Stimulated activated naive B cell treated with anti-CD40 and anti-IgM and Interleukin-4, amounts not matched to agents 10 μg/mL and 1 μg/mL and 100 μg/mL, for 72 hours (primary cell): ENCODE measurements around the gene ILK.

Experiments
- ATAC-seq, 2 donors: fragments of 150-1000 bp; cut with Tn5 transposase; replicated peaks; 2 replicates each; pipeline ENCODE4 v1.10.0; 2021; ENCODE audit warnings: moderate library complexity in 1 of 2
- DNase-seq: peaks from one replicate; pipeline ENCODE4 v3.0.0; 2021
- H3K27ac Mint-ChIP-seq: one replicate; pipeline ENCODE4 v1.8.0; 2022; ENCODE audit warnings: mild to moderate bottlenecking, mixed read lengths
- H3K27me3 Mint-ChIP-seq, 2 donors: one replicate each; pipeline ENCODE4 v1.8.0; 2022; ENCODE audit warnings: mixed read lengths in 2 of 2
- H3K36me3 Mint-ChIP-seq, 2 donors: one replicate each; pipeline ENCODE4 v1.8.0; 2022; ENCODE audit warnings: mixed read lengths in 2 of 2, mild to moderate bottlenecking in 1 of 2
- H3K4me1 Mint-ChIP-seq, 2 donors: one replicate each; pipeline ENCODE4 v1.8.0; 2022; ENCODE audit warnings: mixed read lengths in 2 of 2, mild to moderate bottlenecking in 1 of 2
- H3K4me3 Mint-ChIP-seq, 2 donors: one replicate each; pipeline ENCODE4 v1.8.0; 2022; ENCODE audit warnings: mild to moderate bottlenecking in 2 of 2, mixed read lengths in 2 of 2, moderate library complexity in 1 of 2
- H3K9me3 Mint-ChIP-seq, 2 donors: one replicate each; pipeline ENCODE4 v1.8.0; 2022; ENCODE audit warnings: mixed read lengths in 2 of 2, mild to moderate bottlenecking in 1 of 2

Gene ILK

GRCh38 chr11:6603287-6604080 is at the start of gene ILK, which contains the start of gene RRP8:
Gene ILK (plus strand): TSS chr11:6603774. CDS start chr11:6604272, 498 bp downstream.
Gene RRP8 (minus strand): TSS chr11:6603616. CDS start chr11:6603502, 114 bp downstream.
- DNase-seq: peak; percentile 82
- Mint-ChIP-seq H3K4me1 (peaks cover 10 to 33% of the 10 kb centered on the region in 2 donors), H3K27ac (no peak within 1 kb of the TSS), H3K4me3 (no peak within 1 kb of the TSS), H3K36me3 (peaks cover 18 to 38% of the 10 kb centered on the region in 2 donors), H3K27me3 (no peaks in the 10 kb centered on the region), H3K9me3 (no peaks in the 10 kb centered on the region)
- peak; percentile 79 to 85 for ATAC-seq

- no peaks in the 10 kb centered on the region for H3K9me3 Mint-ChIP-seq
- DNase-seq: no peak
- H3K4me3 Mint-ChIP-seq: no peak overlapping the region
- no peaks in the 10 kb centered on the region for H3K4me1 Mint-ChIP-seq
- H3K27ac Mint-ChIP-seq: no peak overlapping the region
- H3K27me3 Mint-ChIP-seq: no peaks in the 10 kb centered on the region
- ATAC-seq: no peak
- H3K36me3 Mint-ChIP-seq: peaks cover 18 to 19% of the 10 kb centered on the region in 2 donors
Observed at GRCh38 chr11:6554828-6555706, 48.5 kb upstream of the ILK start.

- no peaks in the 10 kb centered on the region for H3K9me3 Mint-ChIP-seq
- ATAC-seq: no peak
- no peak for DNase-seq
- no peak overlapping the region for H3K4me3 Mint-ChIP-seq
- peak overlapping the region; percentile 74 for H3K27ac Mint-ChIP-seq
- peaks cover 16 to 19% of the 10 kb centered on the region in 2 donors for H3K36me3 Mint-ChIP-seq
- H3K4me1 Mint-ChIP-seq: no peaks in the 10 kb centered on the region
- H3K27me3 Mint-ChIP-seq: no peaks in the 10 kb centered on the region
Observed at GRCh38 chr11:6556139-6556949, 47.2 kb upstream of the ILK start.

GRCh38 chr11:6557063-6557462 is 46.5 kb upstream of the ILK start:
- H3K27me3 Mint-ChIP-seq: no peaks in the 10 kb centered on the region
- H3K27ac Mint-ChIP-seq: no peak overlapping the region
- peaks cover 2 to 6% of the 10 kb centered on the region in 2 donors for H3K4me1 Mint-ChIP-seq
- DNase-seq: no peak
- no peak for ATAC-seq
- no peak overlapping the region for H3K4me3 Mint-ChIP-seq
- no peaks in the 10 kb centered on the region for H3K9me3 Mint-ChIP-seq
- peaks cover 22 to 25% of the 10 kb centered on the region in 2 donors for H3K36me3 Mint-ChIP-seq

DNA sequence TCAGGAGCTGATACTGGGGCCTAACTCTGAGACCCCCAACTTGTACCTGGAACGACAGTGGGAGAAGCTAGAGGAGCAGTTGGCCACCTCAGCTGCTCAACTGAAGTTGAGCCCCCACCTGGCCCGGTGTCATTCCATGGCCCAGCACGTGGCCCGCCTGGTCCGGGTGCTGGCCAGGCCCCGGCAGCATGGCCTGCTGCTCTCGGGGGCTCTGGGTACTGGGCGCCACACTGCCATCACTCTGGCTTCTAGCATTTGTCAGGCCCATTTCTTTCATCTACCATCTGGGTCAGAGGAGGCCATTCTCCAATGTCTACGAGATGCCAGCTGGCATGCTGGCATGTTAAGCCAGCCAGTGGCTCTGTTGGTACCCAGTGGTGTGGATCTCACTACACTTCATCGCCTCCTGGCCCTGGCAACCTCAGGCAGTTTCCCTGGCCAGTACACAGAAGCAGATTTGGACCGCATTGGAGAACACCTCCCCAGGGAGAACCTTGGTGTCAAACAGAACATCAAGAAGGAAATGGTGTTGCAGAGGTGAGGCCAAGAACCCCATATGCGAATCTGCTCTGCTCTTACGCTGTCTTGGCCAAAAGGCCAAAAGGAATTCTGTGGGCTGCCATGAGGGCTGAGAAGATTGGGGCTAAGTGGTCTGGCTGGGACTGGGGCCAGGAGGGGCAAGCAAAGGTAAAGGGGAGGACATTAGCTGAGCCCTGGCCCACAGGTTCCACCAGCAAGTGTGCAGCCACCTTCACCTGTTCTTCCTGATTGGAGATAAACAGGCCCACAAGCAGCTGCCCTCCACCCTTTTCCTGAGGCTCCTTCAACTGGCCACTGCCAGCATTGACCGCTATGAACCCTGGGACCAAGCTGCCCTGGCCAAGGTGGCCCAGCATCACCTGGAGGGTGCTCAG is 45.6 kb upstream of the ILK start:
- no peak for ATAC-seq
- Mint-ChIP-seq H3K4me3 (no peak overlapping the region), H3K27me3 (no peaks in the 10 kb centered on the region), H3K36me3 (peaks cover 22 to 32% of the 10 kb centered on the region in 2 donors), H3K4me1 (peaks cover 2 to 6% of the 10 kb centered on the region in 2 donors), H3K27ac (no peak overlapping the region), H3K9me3 (no peaks in the 10 kb centered on the region)
- DNase-seq: no peak

GRCh38 chr11:6559369-6559768 is 44.2 kb upstream of the ILK start:
- no peaks in the 10 kb centered on the region for H3K9me3 Mint-ChIP-seq
- peaks cover 2 to 6% of the 10 kb centered on the region in 2 donors for H3K4me1 Mint-ChIP-seq
- no peak for ATAC-seq
- peaks cover 25 to 33% of the 10 kb centered on the region in 2 donors for H3K36me3 Mint-ChIP-seq
- no peaks in the 10 kb centered on the region for H3K27me3 Mint-ChIP-seq
- no peak for DNase-seq
- no peak overlapping the region for H3K27ac Mint-ChIP-seq
- no peak overlapping the region for H3K4me3 Mint-ChIP-seq

DNA sequence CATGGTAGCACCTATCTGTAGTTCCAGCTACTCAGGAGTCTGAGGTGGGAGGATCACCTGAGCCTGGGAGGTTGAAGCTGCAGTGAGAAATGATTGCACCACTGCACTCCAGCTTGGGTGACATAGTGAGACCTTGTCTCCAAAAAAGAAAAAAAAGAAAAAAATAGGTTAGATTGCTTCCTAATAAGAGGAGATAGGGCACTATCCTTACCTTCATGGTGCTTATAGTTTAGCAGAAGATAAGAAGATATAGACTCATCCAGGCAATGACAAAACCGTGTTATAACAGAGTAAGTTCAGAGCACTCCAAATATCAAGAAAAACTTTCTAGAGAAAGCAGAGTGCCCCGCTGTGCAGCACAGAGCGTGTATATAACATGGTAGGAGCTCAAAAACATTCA is 42.3 kb upstream of the ILK start:
- DNase-seq: no peak
- Mint-ChIP-seq H3K4me1 (peaks cover 4 to 6% of the 10 kb centered on the region in 2 donors), H3K36me3 (peaks cover 31 to 36% of the 10 kb centered on the region in 2 donors), H3K9me3 (no peaks in the 10 kb centered on the region), H3K27ac (no peak overlapping the region), H3K4me3 (no peak overlapping the region), H3K27me3 (no peaks in the 10 kb centered on the region)
- no peak for ATAC-seq

DNA sequence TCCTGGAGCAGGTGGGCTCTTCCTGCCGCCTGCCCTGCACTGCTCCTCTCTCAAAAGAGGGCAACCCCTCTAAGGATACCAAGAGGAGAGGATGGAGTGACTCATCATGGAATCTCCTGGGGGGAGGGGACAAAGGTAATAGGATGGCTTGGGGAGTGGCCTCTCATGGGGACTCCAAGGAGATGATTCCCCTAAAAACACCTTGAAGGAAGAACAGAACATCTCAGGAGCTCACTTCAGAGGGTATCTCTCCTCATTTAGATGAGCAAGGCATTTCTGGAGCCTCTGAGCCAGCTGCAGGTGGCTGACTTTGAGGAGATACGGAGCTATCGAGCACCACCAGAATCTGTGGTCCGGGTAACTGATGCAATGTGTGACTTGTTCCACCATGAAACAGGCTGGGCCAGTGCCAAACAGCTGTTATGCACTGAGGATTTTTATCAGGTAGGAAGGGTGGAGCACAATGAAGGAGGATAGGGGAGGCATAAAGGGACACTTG is 40.4 kb upstream of the ILK start:
- ATAC-seq (no peak), DNase-seq (no peak)
- Mint-ChIP-seq H3K27ac (no peak overlapping the region), H3K36me3 (peaks cover 28 to 30% of the 10 kb centered on the region in 2 donors), H3K4me3 (no peak overlapping the region), H3K4me1 (peaks cover 4 to 6% of the 10 kb centered on the region in 2 donors), H3K27me3 (no peaks in the 10 kb centered on the region), H3K9me3 (no peaks in the 10 kb centered on the region)

GRCh38 chr11:6563667-6564066 is 39.9 kb upstream of the ILK start:
- Mint-ChIP-seq H3K9me3 (no peaks in the 10 kb centered on the region), H3K4me1 (peaks cover 6% of the 10 kb centered on the region in 2 donors), H3K4me3 (no peak overlapping the region), H3K27me3 (no peaks in the 10 kb centered on the region), H3K36me3 (peaks cover 29 to 31% of the 10 kb centered on the region in 2 donors), H3K27ac (no peak overlapping the region)
- ATAC-seq (no peak), DNase-seq (no peak)

GRCh38 chr11:6565325-6565724 is 38.2 kb upstream of the ILK start:
- H3K27ac Mint-ChIP-seq: no peak overlapping the region
- ATAC-seq (no peak), DNase-seq (no peak)
- peaks cover 28 to 35% of the 10 kb centered on the region in 2 donors for H3K36me3 Mint-ChIP-seq
- H3K9me3 Mint-ChIP-seq: no peaks in the 10 kb centered on the region
- peaks cover 6 to 7% of the 10 kb centered on the region in 2 donors for H3K4me1 Mint-ChIP-seq
- no peaks in the 10 kb centered on the region for H3K27me3 Mint-ChIP-seq
- no peak overlapping the region for H3K4me3 Mint-ChIP-seq

DNA sequence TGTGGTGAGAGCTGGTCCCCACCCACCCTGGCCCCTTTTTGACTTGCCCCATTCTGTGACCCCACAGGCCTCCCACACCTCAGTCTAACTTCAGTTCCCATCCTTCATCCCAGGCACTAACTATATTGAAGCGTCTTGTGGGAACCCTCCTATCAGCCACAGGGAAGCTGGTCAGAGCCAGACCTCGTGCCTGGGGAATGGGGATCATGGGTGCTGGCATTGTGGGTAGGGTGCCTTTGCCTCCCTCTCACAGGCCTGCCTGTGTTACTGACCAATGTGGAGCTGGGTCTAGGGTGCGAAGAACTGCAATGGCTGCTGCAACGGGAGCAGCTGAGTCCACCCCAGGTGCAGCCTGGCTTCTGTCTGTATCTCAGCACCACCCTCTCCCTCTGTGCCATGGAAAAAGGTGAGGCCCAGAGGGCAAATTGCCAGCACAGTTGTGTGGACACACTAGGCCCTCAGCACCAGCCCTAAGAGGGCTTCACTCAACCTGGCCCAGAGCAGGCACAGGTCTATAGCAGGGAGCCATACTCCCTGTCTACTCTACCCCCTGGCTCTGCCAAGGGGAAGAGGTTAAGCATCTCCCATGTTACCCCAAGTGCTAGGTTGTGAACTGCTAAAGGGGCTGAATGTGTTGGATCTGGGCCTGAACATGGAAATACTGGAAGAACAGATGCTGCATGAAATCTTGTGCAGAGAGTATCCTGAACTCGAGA is 37.4 kb upstream of the ILK start:
- Mint-ChIP-seq H3K9me3 (no peaks in the 10 kb centered on the region), H3K27me3 (no peaks in the 10 kb centered on the region), H3K4me1 (peaks cover 6 to 7% of the 10 kb centered on the region in 2 donors), H3K4me3 (no peak overlapping the region), H3K36me3 (peaks cover 30 to 36% of the 10 kb centered on the region in 2 donors), H3K27ac (no peak overlapping the region)
- ATAC-seq (no peak), DNase-seq (no peak)

DNA sequence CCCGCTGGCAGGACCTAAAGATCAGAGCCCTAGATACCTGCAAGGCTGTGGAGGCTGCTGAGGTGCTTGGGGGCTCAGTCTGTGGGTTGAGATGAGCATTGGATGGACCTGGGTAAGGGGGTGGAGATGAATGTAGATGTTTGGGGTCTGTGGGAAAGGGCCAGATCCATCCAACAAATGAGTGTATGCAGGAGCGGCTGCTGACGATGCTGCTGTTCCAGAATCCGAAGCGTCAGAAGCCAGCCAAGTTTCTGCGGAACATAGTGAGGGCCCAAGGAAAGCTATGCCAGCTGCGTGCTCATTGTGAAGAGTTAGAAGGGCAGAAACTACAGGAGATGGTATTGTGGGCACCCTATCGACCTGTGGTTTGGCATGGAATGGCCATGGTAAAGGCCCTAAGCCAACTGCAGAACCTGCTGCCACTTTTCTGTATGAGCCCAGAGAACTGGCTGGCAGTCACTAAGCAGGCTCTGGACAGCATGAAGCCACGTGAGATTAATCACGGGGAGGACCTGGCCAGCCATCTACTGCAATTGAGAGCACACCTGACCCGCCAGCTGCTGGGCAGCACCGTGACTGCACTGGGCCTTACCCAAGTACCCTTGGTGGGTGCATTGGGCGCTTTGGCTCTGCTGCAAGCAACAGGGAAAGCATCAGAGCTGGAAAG is 36.7 kb upstream of the ILK start:
- ATAC-seq (no peak), DNase-seq (no peak)
- Mint-ChIP-seq H3K27ac (no peak overlapping the region), H3K27me3 (no peaks in the 10 kb centered on the region), H3K36me3 (peaks cover 33 to 39% of the 10 kb centered on the region in 2 donors), H3K9me3 (no peaks in the 10 kb centered on the region), H3K4me3 (no peak overlapping the region), H3K4me1 (peaks cover 3 to 5% of the 10 kb centered on the region in 2 donors)
